ENCODE data around the gene CCR7.
"Not testable (repeated sequence)": the region's sequence is repeated elsewhere in the genome, so short reads cannot be mapped to it uniquely, and the experiment has no call there.

The CCR7 gene

DNA sequence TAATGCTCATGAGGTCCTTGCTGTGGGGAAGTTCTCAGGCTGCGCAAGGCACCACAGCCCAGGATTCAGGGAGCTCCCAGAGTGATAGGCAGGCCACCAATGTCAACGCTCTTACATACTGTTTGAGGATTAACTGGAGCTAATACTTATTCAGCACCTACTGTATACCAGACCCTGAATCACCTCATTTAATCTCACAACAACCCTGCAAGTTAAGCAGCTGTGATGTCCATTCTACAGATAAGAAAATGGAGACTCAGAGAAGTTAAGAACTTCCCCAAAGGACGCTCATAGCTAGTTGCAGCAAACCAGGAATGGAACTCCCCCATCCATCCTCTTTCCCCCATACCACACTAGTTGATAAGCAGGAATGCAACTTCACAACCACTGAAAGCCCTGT lies 25.5 kb upstream of the CCR7 start:
- no peaks in the 10 kb centered on the region for H3K79me2 ChIP-seq (ENCODE audit: insufficient read depth, low read depth)
- H3K4me1 ChIP-seq (ENCODE audit: low read depth, poor library complexity, severe bottlenecking): no peaks in the 10 kb centered on the region
- H2AFZ ChIP-seq (ENCODE audit: low read depth): no peak overlapping the region
- no peak overlapping the region for H3K27ac ChIP-seq
- H3K9ac ChIP-seq: no peak overlapping the region
- no peaks in the 10 kb centered on the region for H3K27me3 ChIP-seq (ENCODE audit: insufficient read depth, low read depth)
- H3K4me3 ChIP-seq (IDR thresholded peaks at IDR 0.05; ENCODE audit: insufficient read depth, low read depth, low read length): no peak overlapping the region
- no peaks in the 10 kb centered on the region for H4K20me1 ChIP-seq (ENCODE audit: insufficient read depth)
- H3K36me3 ChIP-seq (ENCODE audit: insufficient read depth): no peaks in the 10 kb centered on the region
- H3K4me2 ChIP-seq: no peak overlapping the region
- no peak for TF ChIP-seq CTCF (conservative IDR thresholded peaks at IDR 0.05; ENCODE audit: low read depth, low read length)

GRCh38 chr17:40588552-40588951 lies 23.3 kb upstream of the CCR7 start:
- Histone ChIP-seq H3K27ac (no peak overlapping the region), H3K4me3 (IDR thresholded peaks at IDR 0.05; ENCODE audit: insufficient read depth, low read depth, low read length) (no peak overlapping the region), H3K27me3 (ENCODE audit: insufficient read depth, low read depth) (no peaks in the 10 kb centered on the region), H3K79me2 (ENCODE audit: insufficient read depth, low read depth) (no peaks in the 10 kb centered on the region), H3K9ac (no peak overlapping the region), H3K4me1 (ENCODE audit: low read depth, poor library complexity, severe bottlenecking) (no peaks in the 10 kb centered on the region), H2AFZ (ENCODE audit: low read depth) (no peak overlapping the region), H3K36me3 (ENCODE audit: insufficient read depth) (no peaks in the 10 kb centered on the region), H3K4me2 (no peak overlapping the region), H4K20me1 (ENCODE audit: insufficient read depth) (no peaks in the 10 kb centered on the region)
- TF ChIP-seq CTCF (conservative IDR thresholded peaks at IDR 0.05; ENCODE audit: low read depth, low read length): no peak

- not testable (repeated sequence) for H3K36me3 ChIP-seq (ENCODE audit: insufficient read depth); H3K9ac ChIP-seq; H4K20me1 ChIP-seq (ENCODE audit: insufficient read depth); H3K79me2 ChIP-seq (ENCODE audit: insufficient read depth, low read depth); H3K27me3 ChIP-seq (ENCODE audit: insufficient read depth, low read depth); H2AFZ ChIP-seq (ENCODE audit: low read depth); H3K27ac ChIP-seq; H3K4me3 ChIP-seq (IDR thresholded peaks at IDR 0.05; ENCODE audit: insufficient read depth, low read depth, low read length); H3K4me2 ChIP-seq
- H3K4me1 ChIP-seq (ENCODE audit: low read depth, poor library complexity, severe bottlenecking): peaks cover 18% of the 10 kb centered on the region
Observed at GRCh38 chr17:40586264-40586663, 21.0 kb upstream of the CCR7 start.

DNA sequence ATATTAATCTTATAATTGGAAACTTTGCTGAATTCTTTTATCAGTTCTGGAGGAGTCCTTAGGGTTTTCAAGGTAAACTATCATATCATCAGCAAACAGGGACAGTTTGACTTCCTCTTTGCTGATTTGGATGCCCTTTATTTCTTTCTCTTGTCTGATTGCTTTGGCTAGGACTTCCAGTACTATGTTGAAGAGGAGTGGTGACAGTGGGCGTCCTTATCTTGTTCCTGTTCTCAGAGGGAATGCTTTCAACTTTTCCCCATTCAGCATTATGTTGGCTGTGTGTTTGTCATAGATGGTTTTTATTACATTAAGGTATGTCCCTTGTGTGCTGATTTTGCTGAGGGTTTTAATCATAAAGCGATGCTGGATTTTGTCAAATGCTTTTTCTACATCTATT lies 19.7 kb upstream of the CCR7 start:
- not testable (repeated sequence) for H3K36me3 ChIP-seq (ENCODE audit: insufficient read depth); H3K4me2 ChIP-seq; H3K9ac ChIP-seq; H4K20me1 ChIP-seq (ENCODE audit: insufficient read depth); H3K27me3 ChIP-seq (ENCODE audit: insufficient read depth, low read depth); H3K79me2 ChIP-seq (ENCODE audit: insufficient read depth, low read depth); H3K4me3 ChIP-seq (IDR thresholded peaks at IDR 0.05; ENCODE audit: insufficient read depth, low read depth, low read length); H2AFZ ChIP-seq (ENCODE audit: low read depth); H3K27ac ChIP-seq
- H3K4me1 ChIP-seq (ENCODE audit: low read depth, poor library complexity, severe bottlenecking): peaks cover 21% of the 10 kb centered on the region

GRCh38 chr17:40582328-40582901 lies 17.1 kb upstream of the CCR7 start:
- Histone ChIP-seq H3K4me1 (ENCODE audit: low read depth, poor library complexity, severe bottlenecking) (peaks cover 30% of the 10 kb centered on the region), H4K20me1 (ENCODE audit: insufficient read depth) (no peaks in the 10 kb centered on the region), H3K27ac (peak overlapping the region; percentile 9; the same call in 1 of the 2 replicates), H2AFZ (ENCODE audit: low read depth) (peak overlapping the region; percentile 82), H3K36me3 (ENCODE audit: insufficient read depth) (no peaks in the 10 kb centered on the region), H3K4me2 (peak overlapping the region; percentile 95), H3K27me3 (ENCODE audit: insufficient read depth, low read depth) (no peaks in the 10 kb centered on the region), H3K79me2 (ENCODE audit: insufficient read depth, low read depth) (no peaks in the 10 kb centered on the region), H3K9ac (no peak overlapping the region; the same call in 1 of the 2 replicates), H3K4me3 (IDR thresholded peaks at IDR 0.05; ENCODE audit: insufficient read depth, low read depth, low read length) (no peak overlapping the region)
- no peak for TF ChIP-seq CTCF (conservative IDR thresholded peaks at IDR 0.05; ENCODE audit: low read depth, low read length)

All from KMS-11 (cell line).